Right kidney (tissue), 1 donor: ENCODE results near the gene BANK1.
"Not testable (repeated sequence)": the region's sequence is repeated elsewhere in the genome, so short reads cannot be mapped to it uniquely, and the experiment has no call there.

Source experiments
- DNase-seq: peaks from one replicate; pipeline ENCODE4 v3.0.0-alpha.2; 2016

The BANK1 gene

DNA sequence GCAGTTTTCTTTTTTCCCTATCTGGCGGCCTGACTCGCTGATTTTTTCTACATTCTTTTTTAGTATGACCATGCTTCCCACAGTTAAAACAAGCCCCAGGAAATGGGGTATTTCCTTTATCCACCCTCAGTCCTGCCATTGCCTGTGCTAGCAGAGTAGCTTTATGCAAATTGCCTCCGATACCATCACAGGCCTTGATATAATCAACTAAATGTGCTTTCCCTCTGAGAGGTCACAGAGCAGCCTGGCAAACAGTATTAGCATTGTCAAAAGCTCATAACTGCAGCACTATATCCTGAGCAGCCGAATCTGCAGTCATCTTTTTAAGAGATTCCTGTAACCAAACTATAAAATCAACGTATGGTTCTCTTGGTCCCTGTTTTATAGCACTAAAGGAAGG lies 115.0 kb downstream of the BANK1 start:
- not testable (repeated sequence) for DNase-seq

DNA sequence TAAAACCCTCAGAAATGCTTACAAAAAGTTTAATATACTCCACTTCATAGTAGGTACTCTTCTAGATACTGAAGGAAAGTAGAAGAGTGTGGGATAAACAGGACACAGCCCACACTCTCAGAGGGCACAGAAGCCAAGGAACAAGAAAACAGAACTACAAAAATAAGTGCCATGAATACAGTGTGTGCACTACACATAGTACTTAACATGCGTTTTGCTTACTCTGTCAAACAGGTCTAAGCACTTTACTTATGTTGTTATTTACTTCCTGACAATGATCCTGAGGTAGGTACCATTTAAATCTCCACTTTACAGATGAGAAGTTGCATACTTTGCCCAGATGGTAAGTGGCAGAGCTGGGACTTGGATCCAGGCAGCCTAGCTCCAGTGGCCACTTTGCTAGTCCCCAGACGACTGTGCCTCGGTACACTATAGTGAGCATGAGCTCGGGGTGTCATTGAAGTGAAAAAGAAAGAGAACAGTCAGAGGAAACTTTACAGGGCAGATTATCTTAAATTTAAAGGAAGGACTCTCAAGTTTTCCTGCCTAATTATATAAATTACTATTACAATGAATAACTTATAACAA lies 120.3 kb downstream of the BANK1 start:
- DNase-seq = no peak

DNA sequence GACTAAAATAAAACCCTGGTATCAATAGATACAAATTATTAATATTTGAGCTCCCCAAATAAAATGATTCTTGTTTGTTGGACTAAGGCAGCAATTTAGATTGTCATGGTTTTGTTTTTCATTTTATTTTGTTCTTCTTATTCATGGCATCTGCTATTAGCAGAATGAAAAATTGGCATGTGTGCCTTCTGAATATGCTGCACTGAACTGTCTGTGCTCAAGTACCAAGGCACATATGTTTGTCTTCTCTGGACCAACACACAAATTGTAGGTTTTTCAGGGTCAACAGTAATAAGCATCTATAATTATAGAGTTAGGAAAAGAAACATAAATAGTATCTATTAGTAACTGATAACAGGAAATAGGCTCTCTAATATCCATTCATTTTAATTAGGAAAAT lies 121.1 kb downstream of the BANK1 start:
- no peak for DNase-seq

- DNase-seq = no peak
Observed at GRCh38 chr4:101914761-101915160, 124.2 kb downstream of the BANK1 start.

DNA sequence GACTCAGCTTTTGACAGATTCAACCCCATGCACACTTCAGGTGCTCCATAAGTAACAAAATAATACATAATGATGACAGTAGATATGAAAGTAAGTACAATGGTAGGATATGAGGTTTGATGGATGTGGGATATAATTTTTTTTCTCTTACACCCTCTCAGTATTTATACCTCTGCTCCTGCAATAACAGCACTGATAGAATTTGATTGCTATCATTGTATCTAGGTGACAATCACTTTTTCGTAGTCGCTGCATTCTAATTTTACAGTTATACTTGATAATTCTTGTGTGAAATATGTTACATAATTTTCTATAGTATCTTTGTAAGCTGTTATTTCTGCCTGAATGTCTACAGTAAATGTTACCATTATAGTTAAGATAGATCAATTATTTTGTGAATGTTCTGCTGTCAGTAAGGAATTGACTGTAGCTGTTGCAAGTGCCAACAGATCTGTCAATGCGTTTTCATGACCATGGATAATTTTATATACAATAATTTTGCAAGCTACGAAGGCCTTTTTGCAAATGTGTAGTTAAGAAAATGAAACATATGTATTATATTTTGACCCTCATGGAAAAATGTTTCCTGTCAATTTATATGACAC lies 128.9 kb downstream of the BANK1 start:
- no peak for DNase-seq

DNA sequence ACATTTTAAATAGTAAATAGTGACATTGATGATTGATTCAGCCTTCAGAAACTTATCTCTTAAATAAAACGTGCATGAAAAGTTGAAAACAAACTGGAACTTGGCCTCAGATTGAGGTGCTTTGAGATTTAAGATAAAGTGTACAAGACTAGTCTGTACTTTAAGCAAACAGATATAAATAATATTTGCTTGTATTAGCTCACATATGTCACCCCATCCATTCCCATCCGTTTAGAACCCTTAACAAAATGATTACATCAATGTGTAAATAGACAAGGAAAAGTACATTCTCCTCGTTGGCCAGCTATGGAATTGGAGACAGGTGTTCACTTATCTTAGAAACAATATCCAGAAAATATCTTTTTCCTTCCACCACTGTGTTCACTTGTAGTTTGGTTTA lies 130.8 kb downstream of the BANK1 start:
- no peak for DNase-seq

DNA sequence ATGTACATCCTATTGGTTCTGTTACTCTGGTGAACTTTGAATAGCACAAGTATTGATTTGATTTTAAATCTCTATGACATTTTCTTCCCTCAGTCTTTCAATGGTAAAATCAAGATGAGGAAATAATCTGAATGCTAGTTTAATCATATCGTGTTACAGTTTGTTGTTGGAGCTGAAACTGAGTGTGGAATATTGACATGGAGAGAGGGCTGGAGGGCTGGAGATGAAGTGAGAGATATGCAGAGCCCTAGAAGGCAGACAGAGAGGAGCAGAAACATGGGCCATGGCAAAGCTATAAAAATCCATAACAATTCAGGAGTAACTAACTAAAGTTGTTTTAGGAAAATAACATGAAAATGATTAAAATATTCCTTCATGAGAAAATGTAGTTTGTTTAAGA lies 141.1 kb downstream of the BANK1 start:
- no peak for DNase-seq

GRCh38 chr4:101933855-101934254 lies 143.3 kb downstream of the BANK1 start:
- no peak for DNase-seq

GRCh38 chr4:101938836-101939235 lies 148.3 kb downstream of the BANK1 start:
- no peak for DNase-seq

- DNase-seq = no peak
Observed at GRCh38 chr4:101941816-101942358, 151.4 kb downstream of the BANK1 start.

DNA sequence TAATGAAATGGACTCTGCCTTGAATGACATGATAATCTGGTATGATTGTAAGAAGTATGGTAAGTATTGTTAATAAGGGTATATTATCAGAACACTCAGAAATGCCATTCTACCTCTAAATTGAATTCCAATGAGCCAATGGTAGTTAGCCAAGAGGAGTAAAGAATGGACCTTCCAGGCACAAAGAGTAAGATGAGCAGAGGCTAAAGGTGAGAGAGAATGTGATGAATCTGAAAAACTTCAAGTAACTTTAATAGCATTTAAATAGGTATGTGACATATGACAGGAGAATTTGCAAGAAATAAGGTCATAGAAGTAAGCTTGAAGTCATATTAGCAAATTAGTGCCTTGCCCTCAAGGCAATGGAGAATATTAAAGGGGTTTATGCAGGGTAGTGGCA lies 152.4 kb downstream of the BANK1 start:
- DNase-seq = no peak

- DNase-seq = no peak
Observed at GRCh38 chr4:101944649-101945048, 154.1 kb downstream of the BANK1 start.

DNA sequence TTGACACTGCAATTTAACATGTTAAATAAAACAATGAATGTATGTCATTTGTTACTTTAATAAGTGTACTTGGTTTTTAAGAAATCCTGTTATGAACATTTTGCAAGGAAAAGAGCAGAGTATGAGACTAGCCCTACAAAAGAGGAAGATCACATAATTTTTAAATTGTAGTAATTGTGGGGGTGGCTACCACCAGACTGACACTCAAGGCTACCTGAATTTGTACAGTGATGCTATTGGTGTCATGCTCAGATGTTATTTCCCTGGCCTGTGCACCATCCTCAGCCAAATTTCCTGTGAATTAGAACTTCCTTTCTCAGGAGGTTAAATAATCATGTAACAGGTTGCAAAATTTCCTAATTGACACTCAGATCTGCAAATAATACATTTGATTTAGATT lies 157.5 kb downstream of the BANK1 start:
- DNase-seq = no peak

GRCh38 chr4:101948951-101949350 lies 158.4 kb downstream of the BANK1 start:
- DNase-seq = no peak

GRCh38 chr4:101950258-101950979 lies 159.9 kb downstream of the BANK1 start:
- no peak for DNase-seq

- no peak for DNase-seq
Observed at GRCh38 chr4:101952985-101953384, 162.5 kb downstream of the BANK1 start.

DNA sequence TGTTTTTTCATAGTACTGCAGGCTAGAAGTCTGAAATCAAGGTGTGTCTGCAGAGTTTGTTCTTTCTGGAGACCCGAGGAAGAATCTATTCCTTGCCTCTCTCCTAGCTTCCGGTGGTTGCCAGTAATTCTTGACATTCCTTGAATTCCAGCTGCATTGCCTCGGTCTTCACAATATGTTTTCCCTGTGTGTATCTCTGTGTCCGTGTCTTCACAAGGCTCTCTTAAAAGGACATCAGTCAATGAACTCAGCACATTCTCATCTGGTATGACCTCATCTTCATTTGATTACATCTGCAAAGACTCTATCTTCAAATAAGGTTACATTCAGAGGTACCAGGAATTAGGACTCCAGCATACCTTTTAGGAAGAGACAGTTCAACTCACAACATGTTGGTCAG lies 163.4 kb downstream of the BANK1 start:
- no peak for DNase-seq

DNA sequence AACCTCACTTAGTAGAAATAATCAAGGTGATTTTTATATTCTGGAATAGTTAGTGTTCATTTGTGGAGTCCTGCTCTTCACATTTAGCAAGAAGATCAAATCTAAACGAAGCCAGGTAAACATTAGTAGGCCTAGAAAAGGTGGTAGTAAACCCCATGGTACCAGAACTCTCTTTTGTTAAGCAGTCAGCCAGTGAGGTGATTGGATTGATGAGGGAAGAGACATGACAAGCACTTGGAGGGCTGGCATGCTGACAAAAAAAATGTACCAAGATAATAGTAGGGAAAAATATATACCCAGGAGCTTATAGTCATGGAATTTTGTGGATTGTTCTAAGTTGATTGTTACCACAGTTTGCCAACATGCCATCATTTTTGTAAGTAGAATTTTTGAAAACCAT lies 163.8 kb downstream of the BANK1 start:
- DNase-seq = no peak

GRCh38 chr4:101954975-101955678 lies 164.6 kb downstream of the BANK1 start:
- no peak for DNase-seq

DNA sequence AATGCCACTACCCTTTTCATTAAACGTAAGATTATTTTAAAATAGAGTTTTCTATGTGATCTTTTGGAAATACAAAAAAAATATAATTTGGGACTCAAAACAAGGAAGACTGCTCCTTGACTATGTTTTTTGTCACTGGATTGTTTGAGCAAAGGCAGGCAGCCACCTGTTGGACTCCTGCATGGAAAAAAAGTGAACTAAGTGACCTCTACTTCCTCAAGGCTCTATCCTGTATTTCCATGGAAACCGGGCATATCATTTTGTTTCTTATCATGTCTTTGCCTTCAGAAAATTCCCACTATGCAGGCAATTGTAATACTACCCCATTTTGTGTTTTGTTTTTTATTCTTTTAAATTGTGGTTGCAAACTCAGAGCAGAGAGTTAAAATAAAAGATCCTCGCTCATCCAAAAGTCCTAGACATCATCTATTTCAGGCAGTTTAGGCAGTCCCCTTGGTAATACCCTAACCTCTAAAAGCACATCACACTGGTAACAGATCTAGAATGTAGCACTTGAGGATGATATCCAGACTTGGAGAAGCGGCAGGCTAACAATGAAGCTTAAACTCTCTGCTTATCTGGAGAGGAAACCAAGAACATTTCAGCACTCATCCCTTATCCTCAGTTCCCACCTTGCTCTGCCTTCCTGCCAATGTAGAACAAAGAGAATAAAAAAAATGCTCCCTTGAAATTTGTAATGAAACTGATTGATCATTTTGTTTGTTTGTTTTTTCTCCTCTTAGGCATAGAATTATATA lies 165.7 kb downstream of the BANK1 start:
- DNase-seq = no peak

DNA sequence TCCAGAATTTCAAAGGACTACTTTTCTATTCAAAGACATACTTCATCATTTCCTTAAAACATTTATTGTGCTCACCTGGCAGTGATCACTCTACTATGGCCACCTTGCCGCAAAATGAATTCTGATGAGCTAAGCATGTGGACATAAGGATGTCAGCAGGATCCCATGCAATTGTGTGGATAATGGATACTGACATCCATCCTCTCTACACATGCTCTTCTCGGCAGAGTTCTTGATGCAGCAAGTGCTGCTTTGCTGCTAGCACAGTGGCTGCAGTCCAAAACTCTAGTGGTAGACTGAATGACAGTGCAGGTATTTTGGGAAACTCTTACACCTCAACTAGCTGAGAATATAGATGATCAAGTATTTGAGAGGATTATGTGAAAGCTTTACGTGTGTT lies 168.0 kb downstream of the BANK1 start:
- DNase-seq = no peak

DNA sequence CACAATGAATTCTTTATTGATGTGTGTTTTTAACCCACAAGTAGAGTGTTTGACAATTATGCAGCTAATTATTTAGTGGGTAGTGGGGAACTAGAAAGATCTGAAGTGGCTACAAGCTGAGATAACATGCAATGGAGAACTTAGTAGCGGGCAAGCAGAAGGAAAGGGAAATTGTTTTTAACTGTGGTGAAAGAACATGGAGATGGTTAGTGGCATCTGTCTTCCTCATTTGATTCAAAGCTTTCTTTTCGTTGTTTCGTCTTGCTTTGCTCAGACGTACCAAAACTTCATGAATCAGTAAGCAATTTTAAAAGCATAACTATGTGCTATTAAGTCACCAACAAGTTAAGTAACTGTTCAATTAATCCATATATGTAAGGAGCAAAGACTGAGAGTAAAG lies 169.9 kb downstream of the BANK1 start:
- no peak for DNase-seq
